ENCODE data around the gene ATG7.

Gene ATG7

DNA sequence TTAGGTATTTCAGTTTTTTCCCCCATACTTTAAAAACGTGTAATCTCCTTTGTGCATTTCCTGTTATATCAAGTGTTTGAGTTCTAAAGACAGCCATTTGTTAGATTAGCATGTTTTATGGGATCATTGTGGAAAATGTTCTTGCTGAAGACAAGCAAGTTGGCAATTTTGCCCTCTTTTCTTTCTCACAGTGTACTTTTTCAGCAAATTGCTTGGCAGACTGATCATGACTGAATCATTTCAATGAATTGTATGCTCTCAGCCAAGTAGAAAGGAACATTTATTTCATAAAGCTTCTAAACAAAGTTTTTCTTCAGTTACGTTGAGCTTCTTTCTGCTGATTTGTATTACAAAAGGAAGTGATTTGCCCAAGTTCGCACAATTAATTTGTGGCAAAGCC is 51.6 kb downstream of the ATG7 start:
- TF ChIP-seq, protein P1, sequence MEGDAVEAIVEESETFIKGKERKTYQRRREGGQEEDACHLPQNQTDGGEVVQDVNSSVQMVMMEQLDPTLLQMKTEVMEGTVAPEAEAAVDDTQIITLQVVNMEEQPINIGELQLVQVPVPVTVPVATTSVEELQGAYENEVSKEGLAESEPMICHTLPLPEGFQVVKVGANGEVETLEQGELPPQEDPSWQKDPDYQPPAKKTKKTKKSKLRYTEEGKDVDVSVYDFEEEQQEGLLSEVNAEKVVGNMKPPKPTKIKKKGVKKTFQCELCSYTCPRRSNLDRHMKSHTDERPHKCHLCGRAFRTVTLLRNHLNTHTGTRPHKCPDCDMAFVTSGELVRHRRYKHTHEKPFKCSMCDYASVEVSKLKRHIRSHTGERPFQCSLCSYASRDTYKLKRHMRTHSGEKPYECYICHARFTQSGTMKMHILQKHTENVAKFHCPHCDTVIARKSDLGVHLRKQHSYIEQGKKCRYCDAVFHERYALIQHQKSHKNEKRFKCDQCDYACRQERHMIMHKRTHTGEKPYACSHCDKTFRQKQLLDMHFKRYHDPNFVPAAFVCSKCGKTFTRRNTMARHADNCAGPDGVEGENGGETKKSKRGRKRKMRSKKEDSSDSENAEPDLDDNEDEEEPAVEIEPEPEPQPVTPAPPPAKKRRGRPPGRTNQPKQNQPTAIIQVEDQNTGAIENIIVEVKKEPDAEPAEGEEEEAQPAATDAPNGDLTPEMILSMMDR (IDR thresholded peaks at IDR 0.05; ENCODE audit: unreplicated experiment in 3 of 3): no peak
- H3K27ac Mint-ChIP-seq: no peak overlapping the region
- H3K9me3 Mint-ChIP-seq: no peaks in the 10 kb centered on the region
- no peaks in the 10 kb centered on the region for H3K4me1 Mint-ChIP-seq
- H3K4me3 Mint-ChIP-seq: no peak overlapping the region
- H3K27me3 Mint-ChIP-seq (ENCODE audit: low read depth): no peaks in the 10 kb centered on the region
- H3K36me3 Mint-ChIP-seq (ENCODE audit: low read depth): peaks cover 30% of the 10 kb centered on the region

- H3K27ac Mint-ChIP-seq: no peak overlapping the region
- no peaks in the 10 kb centered on the region for H3K9me3 Mint-ChIP-seq
- no peaks in the 10 kb centered on the region for H3K4me1 Mint-ChIP-seq
- H3K27me3 Mint-ChIP-seq (ENCODE audit: low read depth): peaks cover 3% of the 10 kb centered on the region
- no peak overlapping the region for H3K4me3 Mint-ChIP-seq
- TF ChIP-seq, protein P1 (IDR thresholded peaks at IDR 0.05; ENCODE audit: unreplicated experiment in 3 of 3): no peak
- H3K36me3 Mint-ChIP-seq (ENCODE audit: low read depth): peaks cover 19% of the 10 kb centered on the region
Observed at GRCh38 chr3:11327619-11328018, 55.4 kb downstream of the ATG7 start.

GRCh38 chr3:11328196-11328945 is 56.2 kb downstream of the ATG7 start:
- TF ChIP-seq, protein P1 (IDR thresholded peaks at IDR 0.05; ENCODE audit: unreplicated experiment in 3 of 3): no peak
- no peaks in the 10 kb centered on the region for H3K4me1 Mint-ChIP-seq

DNA sequence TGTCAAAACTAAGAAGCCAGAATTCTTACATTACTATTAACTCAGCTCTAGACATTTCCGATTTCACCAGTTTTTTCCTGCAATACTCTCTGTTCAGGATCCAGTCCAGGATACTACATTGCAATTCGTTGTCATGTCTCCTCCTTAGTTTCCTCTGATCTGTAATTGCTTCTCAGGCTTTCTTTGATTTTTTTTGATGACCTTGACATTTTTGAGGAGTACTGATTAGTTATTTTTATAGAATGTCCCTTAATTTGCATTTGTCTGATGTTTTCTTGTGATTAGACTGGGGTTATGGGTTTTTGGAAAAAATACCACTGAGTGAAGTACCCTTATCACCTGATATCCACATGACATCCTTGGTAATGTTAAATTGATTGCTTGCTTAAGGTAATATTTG is 57.6 kb downstream of the ATG7 start:
- H3K9me3 Mint-ChIP-seq: no peaks in the 10 kb centered on the region
- H3K4me1 Mint-ChIP-seq: no peaks in the 10 kb centered on the region
- no peak overlapping the region for H3K27ac Mint-ChIP-seq
- TF ChIP-seq, protein P1 (IDR thresholded peaks at IDR 0.05; ENCODE audit: unreplicated experiment in 3 of 3): no peak
- H3K4me3 Mint-ChIP-seq: no peak overlapping the region
- peaks cover 19% of the 10 kb centered on the region for H3K36me3 Mint-ChIP-seq (ENCODE audit: low read depth)
- H3K27me3 Mint-ChIP-seq (ENCODE audit: low read depth): peaks cover 3% of the 10 kb centered on the region

More at GRCh38 chr3:11328196-11328945, 56.2 kb downstream of the ATG7 start:
- no peaks in the 10 kb centered on the region for H3K9me3 Mint-ChIP-seq
- peaks cover 3% of the 10 kb centered on the region for H3K27me3 Mint-ChIP-seq (ENCODE audit: low read depth)
- H3K36me3 Mint-ChIP-seq (ENCODE audit: low read depth): peaks cover 19% of the 10 kb centered on the region
- H3K4me3 Mint-ChIP-seq: no peak overlapping the region
- H3K27ac Mint-ChIP-seq: no peak overlapping the region

- peaks cover 3% of the 10 kb centered on the region for H3K27me3 Mint-ChIP-seq (ENCODE audit: low read depth)
- TF ChIP-seq, protein P1 (IDR thresholded peaks at IDR 0.05; ENCODE audit: unreplicated experiment in 3 of 3): no peak
- H3K9me3 Mint-ChIP-seq: no peaks in the 10 kb centered on the region
- no peaks in the 10 kb centered on the region for H3K4me1 Mint-ChIP-seq
- H3K27ac Mint-ChIP-seq: no peak overlapping the region
- H3K4me3 Mint-ChIP-seq: no peak overlapping the region
- H3K36me3 Mint-ChIP-seq (ENCODE audit: low read depth): peaks cover 13% of the 10 kb centered on the region
Observed at GRCh38 chr3:11331101-11331500, 58.9 kb downstream of the ATG7 start.

GRCh38 chr3:11335056-11335608 is 62.9 kb downstream of the ATG7 start:
- H3K9me3 Mint-ChIP-seq: no peaks in the 10 kb centered on the region
- H3K4me1 Mint-ChIP-seq: no peaks in the 10 kb centered on the region
- TF ChIP-seq, protein P1 (IDR thresholded peaks at IDR 0.05; ENCODE audit: unreplicated experiment in 3 of 3): peak; percentile 53 to 70 (median 62)
- H3K4me3 Mint-ChIP-seq: no peak overlapping the region
- H3K27ac Mint-ChIP-seq: no peak overlapping the region
- H3K36me3 Mint-ChIP-seq (ENCODE audit: low read depth): peaks cover 4% of the 10 kb centered on the region
- H3K27me3 Mint-ChIP-seq (ENCODE audit: low read depth): peaks cover 3% of the 10 kb centered on the region

Data from nephron (organoid).